WERI-Rb-1 (cell line): ENCODE results near the gene SCN2B.

Experiments used
- DNase-seq: peaks from one replicate; pipeline ENCODE4 v3.0.0-alpha.2; 2020
- H3K27ac ChIP-seq: fragments of 250-450 bp; sonication (Bioruptor Pico); 2 replicates; pipeline ENCODE4 v1.5.1; 2020; ENCODE audit warnings: mild to moderate bottlenecking, moderate library complexity
- H3K27me3 ChIP-seq: fragments of 250-450 bp; sonication (Bioruptor Pico); 2 replicates; pipeline ENCODE4 v1.5.1; 2021; ENCODE audit warnings: mild to moderate bottlenecking, low read depth, moderate library complexity; ENCODE audit not compliant: insufficient read depth, severe bottlenecking
- H3K36me3 ChIP-seq: fragments of 250-450 bp; sonication (Bioruptor Pico); 2 replicates; pipeline ENCODE4 v1.5.1; 2020; ENCODE audit warnings: mild to moderate bottlenecking, moderate library complexity
- H3K4me3 ChIP-seq: 2 replicates; pipeline ENCODE4 v1.5.1; 2011; ENCODE audit warnings: low read depth, mild to moderate bottlenecking, control low read depth, low read length
- H3K9me3 ChIP-seq: fragments of 250-450 bp; sonication (Bioruptor Pico); 2 replicates; pipeline ENCODE4 v1.5.1; 2021; ENCODE audit warnings: mild to moderate bottlenecking, moderate library complexity; ENCODE audit not compliant: severe bottlenecking
- TF ChIP-seq, protein P1 (sequence below): IDR thresholded peaks from 2 replicates; pipeline ENCODE4 v1.5.1; 2011; ENCODE audit warnings: low read depth, mild to moderate bottlenecking, control low read depth, inconsistent platforms, low read length

SCN2B gene

GRCh38 chr11:118136801-118137200, 39.6 kb downstream of the SCN2B start:
- no peak overlapping the region for H3K27ac ChIP-seq
- no peak overlapping the region for H3K4me3 ChIP-seq
- H3K36me3 ChIP-seq = no peaks in the 10 kb centered on the region
- TF ChIP-seq, protein P1, sequence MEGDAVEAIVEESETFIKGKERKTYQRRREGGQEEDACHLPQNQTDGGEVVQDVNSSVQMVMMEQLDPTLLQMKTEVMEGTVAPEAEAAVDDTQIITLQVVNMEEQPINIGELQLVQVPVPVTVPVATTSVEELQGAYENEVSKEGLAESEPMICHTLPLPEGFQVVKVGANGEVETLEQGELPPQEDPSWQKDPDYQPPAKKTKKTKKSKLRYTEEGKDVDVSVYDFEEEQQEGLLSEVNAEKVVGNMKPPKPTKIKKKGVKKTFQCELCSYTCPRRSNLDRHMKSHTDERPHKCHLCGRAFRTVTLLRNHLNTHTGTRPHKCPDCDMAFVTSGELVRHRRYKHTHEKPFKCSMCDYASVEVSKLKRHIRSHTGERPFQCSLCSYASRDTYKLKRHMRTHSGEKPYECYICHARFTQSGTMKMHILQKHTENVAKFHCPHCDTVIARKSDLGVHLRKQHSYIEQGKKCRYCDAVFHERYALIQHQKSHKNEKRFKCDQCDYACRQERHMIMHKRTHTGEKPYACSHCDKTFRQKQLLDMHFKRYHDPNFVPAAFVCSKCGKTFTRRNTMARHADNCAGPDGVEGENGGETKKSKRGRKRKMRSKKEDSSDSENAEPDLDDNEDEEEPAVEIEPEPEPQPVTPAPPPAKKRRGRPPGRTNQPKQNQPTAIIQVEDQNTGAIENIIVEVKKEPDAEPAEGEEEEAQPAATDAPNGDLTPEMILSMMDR = no peak
- no peak for DNase-seq
- no peaks in the 10 kb centered on the region for H3K27me3 ChIP-seq
- no peaks in the 10 kb centered on the region for H3K9me3 ChIP-seq

DNA sequence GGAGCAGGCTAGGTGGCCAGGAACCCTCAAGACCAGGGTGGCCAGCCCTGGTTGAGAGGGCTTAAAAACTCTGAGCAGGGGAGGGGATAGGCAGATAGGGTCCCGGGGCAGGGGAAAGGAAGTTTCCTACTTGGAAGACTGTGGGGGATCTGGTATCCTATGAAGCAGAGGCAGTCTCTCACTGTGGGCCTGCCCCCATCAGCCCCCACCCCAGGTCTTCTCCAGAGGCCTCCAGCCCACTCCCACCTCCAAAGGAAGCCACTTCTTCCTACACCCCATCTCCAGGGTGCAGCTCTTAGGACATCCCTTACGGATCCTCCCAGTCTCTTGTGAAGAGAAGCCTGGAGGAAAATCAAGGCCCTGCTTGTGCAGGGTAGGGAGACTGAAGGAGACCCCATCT, 40.1 kb downstream of the SCN2B start:
- H3K9me3 ChIP-seq = no peaks in the 10 kb centered on the region
- H3K4me3 ChIP-seq = no peak overlapping the region
- DNase-seq = no peak
- TF ChIP-seq, protein P1 = no peak
- no peaks in the 10 kb centered on the region for H3K27me3 ChIP-seq
- no peaks in the 10 kb centered on the region for H3K36me3 ChIP-seq
- no peak overlapping the region for H3K27ac ChIP-seq

DNA sequence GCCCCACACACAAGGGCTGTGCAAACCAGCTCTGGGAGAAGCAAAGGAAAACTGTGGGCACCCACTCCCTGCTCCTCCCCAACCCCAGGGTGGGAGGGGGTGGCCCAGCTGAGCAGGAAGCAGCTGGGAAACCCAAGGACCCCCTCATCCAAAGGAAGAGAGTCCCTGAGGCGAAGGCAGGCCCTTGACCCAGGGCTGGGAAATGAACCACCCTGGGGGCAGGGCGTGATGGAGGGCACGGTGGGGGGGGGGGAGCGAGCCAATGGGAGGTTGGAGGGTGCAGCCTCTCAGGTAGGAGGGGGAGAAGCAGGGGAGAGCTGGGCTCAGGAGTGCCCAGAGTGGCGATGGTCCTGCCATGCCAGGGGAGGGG, 40.7 kb downstream of the SCN2B start:
- no peak overlapping the region for H3K4me3 ChIP-seq
- H3K27me3 ChIP-seq = no peaks in the 10 kb centered on the region
- no peak overlapping the region for H3K27ac ChIP-seq
- DNase-seq = no peak
- H3K36me3 ChIP-seq = no peaks in the 10 kb centered on the region
- TF ChIP-seq, protein P1 = no peak
- no peaks in the 10 kb centered on the region for H3K9me3 ChIP-seq

DNA sequence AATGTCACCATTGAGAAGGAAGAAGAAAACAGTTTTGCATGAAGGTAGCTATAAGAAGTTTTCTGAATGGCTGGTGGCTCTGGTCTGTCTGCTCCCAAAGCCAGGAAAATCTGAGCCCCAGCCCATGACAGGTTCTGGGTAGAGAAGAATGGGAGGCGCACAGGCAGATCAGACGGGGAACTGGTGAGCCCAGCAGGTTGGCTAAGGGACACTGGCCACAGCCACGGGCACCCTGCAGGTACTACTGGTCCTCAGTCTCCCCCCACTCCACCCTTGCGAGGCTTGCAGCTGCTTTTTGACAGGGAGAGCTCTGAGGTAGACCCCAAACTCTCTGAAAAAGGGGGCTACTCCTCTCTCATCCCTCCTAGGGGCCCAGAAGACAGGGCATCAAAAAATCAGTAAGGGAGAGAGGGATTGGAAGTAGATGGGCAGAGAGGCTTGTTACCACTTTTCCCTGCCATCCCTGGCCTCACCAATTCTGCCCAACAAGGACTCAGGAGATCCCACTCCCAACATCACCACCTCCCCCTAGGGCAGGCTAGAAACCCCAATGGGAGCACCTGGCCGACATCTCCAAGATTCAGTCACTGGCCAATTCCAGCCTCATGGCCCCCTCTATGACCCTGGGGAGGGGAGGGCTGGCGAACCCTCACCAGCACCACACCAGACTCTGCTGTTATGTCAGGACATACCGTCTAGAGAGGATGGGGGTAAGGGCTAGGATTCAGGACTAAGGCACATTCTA, 41.2 kb downstream of the SCN2B start:
- no peaks in the 10 kb centered on the region for H3K36me3 ChIP-seq
- TF ChIP-seq, protein P1 = no peak
- no peak overlapping the region for H3K4me3 ChIP-seq
- no peak overlapping the region for H3K27ac ChIP-seq
- H3K27me3 ChIP-seq = no peaks in the 10 kb centered on the region
- H3K9me3 ChIP-seq = no peaks in the 10 kb centered on the region
- no peak for DNase-seq

GRCh38 chr11:118133816-118134215, 42.6 kb downstream of the SCN2B start:
- Histone ChIP-seq H3K27ac (no peak overlapping the region), H3K27me3 (no peaks in the 10 kb centered on the region), H3K9me3 (no peaks in the 10 kb centered on the region), H3K4me3 (no peak overlapping the region), H3K36me3 (no peaks in the 10 kb centered on the region)
- TF ChIP-seq, protein P1 = no peak
- DNase-seq = no peak
